Mucosa of descending colon (tissue), 3 donors: ENCODE results near the gene CALCR. TPM values are rescaled to one million over a fixed set of nuclear protein-coding genes. Genes with fewer than 3 reads are reported as not detected.
"Not testable (repeated sequence)": the region's sequence is repeated elsewhere in the genome, so short reads cannot be mapped to it uniquely, and the experiment has no call there.

Source experiments
- ATAC-seq: fragments of 200-7000 bp; cut with Tn5 transposase; one replicate; pipeline ENCODE4 v1.9.1; 2020; ENCODE audit warnings: mild to moderate bottlenecking, moderate library complexity
- DNase-seq, 3 donors: peaks; one replicate each; pipeline ENCODE4 v3.0.0-alpha.2; 2020
- H3K36me3 ChIP-seq: fragments of 200-600 bp; one replicate; pipeline ENCODE4 v1.8.0; 2021; ENCODE audit warnings: low read depth, mild to moderate bottlenecking
- H3K4me1 ChIP-seq: fragments of 200-600 bp; one replicate; pipeline ENCODE4 v1.8.0; 2021; ENCODE audit warnings: low read depth, mild to moderate bottlenecking
- H3K4me3 ChIP-seq: fragments of 200-600 bp; one replicate; pipeline ENCODE4 v1.8.0; 2021; ENCODE audit warnings: mild to moderate bottlenecking
- H3K9me3 ChIP-seq: fragments of 200-600 bp; one replicate; pipeline ENCODE4 v1.8.0; 2021; ENCODE audit warnings: mild to moderate bottlenecking
- intact Hi-C, 2 donors: fragments of 100-400 bp; cut with DNase I in 1 of 2; cut with micrococcal nuclease in 1 of 2; formaldehyde crosslinking; loops; one replicate each; pipeline versions ENCODE4 v1.11.0 to v1.11.1; 2022; cut with DNase I, micrococcal nuclease
- total RNA-seq, 3 donors: library from RNA; stranded (reverse); fragmentation: NEBNext Ultra II Directional in 2 of 3; extraction: Animal tissue kit (Norgen Biotek cat#: 25700) in 2 of 3; gene quantifications; one replicate each; pipeline versions ENCODE4 v1.2.1 to v1.2.4, GENCODE V29; 2021 to 2023
- TF ChIP-seq, protein P1 (sequence below): fragments of 200-600 bp; IDR thresholded peaks from one replicate; pipeline ENCODE4 v1.8.0; 2022; ENCODE audit warnings: antibody characterized with exemption, mild to moderate bottlenecking
- donor health status: DM: no; HTN: no; CAD: no; lungs with moderate emphysema.
- donor health status: DM: no; HTN: no; CAD: no.
- donor health status: DM: no; HTN: yes; CAD: no.

The CALCR gene
- total RNA-seq, 3 donors from 2014 or later: not detected

GRCh38 chr7:93601363-93601762 is 26.8 kb upstream of the CALCR start:
- no peak overlapping the region for H3K4me3 ChIP-seq
- H3K9me3 ChIP-seq: no peaks in the 10 kb centered on the region
- TF ChIP-seq, protein P1, sequence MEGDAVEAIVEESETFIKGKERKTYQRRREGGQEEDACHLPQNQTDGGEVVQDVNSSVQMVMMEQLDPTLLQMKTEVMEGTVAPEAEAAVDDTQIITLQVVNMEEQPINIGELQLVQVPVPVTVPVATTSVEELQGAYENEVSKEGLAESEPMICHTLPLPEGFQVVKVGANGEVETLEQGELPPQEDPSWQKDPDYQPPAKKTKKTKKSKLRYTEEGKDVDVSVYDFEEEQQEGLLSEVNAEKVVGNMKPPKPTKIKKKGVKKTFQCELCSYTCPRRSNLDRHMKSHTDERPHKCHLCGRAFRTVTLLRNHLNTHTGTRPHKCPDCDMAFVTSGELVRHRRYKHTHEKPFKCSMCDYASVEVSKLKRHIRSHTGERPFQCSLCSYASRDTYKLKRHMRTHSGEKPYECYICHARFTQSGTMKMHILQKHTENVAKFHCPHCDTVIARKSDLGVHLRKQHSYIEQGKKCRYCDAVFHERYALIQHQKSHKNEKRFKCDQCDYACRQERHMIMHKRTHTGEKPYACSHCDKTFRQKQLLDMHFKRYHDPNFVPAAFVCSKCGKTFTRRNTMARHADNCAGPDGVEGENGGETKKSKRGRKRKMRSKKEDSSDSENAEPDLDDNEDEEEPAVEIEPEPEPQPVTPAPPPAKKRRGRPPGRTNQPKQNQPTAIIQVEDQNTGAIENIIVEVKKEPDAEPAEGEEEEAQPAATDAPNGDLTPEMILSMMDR: no peak
- DNase-seq (no peak), ATAC-seq (no peak)
- no peaks in the 10 kb centered on the region for H3K4me1 ChIP-seq
- no peaks in the 10 kb centered on the region for H3K36me3 ChIP-seq
- intact Hi-C loops: no loop called here

DNA sequence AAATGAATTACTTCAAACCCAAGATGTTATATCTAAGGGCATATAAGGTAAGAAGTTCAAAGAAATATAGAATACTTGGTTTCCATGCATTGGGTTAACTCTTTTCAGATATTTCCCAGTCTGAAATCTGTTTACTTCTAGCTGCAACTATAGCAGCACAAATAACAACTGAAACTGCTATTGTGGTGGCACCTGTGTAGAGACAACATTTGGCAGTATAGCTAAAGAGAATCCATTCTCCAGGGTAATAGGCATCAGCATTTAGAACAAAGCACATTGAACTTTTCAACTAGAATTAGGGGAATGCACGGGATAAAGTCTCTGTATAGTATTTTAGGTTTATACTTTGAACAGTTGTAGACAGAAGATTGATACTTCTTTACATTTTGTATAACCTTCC is 19.7 kb upstream of the CALCR start:
- H3K4me1 ChIP-seq: no peaks in the 10 kb centered on the region
- DNase-seq (no peak), ATAC-seq (no peak)
- TF ChIP-seq, protein P1: no peak
- intact Hi-C loops: no loop called here
- no peaks in the 10 kb centered on the region for H3K9me3 ChIP-seq
- H3K36me3 ChIP-seq: no peaks in the 10 kb centered on the region
- H3K4me3 ChIP-seq: no peak overlapping the region

GRCh38 chr7:93592588-93593266 is 18.2 kb upstream of the CALCR start:
- DNase-seq (no peak), ATAC-seq (no peak)
- TF ChIP-seq, protein P1: no peak
- Histone ChIP-seq H3K36me3 (no peaks in the 10 kb centered on the region), H3K4me1 (no peaks in the 10 kb centered on the region), H3K4me3 (no peak overlapping the region), H3K9me3 (no peaks in the 10 kb centered on the region)
- intact Hi-C loops: no loop called here

DNA sequence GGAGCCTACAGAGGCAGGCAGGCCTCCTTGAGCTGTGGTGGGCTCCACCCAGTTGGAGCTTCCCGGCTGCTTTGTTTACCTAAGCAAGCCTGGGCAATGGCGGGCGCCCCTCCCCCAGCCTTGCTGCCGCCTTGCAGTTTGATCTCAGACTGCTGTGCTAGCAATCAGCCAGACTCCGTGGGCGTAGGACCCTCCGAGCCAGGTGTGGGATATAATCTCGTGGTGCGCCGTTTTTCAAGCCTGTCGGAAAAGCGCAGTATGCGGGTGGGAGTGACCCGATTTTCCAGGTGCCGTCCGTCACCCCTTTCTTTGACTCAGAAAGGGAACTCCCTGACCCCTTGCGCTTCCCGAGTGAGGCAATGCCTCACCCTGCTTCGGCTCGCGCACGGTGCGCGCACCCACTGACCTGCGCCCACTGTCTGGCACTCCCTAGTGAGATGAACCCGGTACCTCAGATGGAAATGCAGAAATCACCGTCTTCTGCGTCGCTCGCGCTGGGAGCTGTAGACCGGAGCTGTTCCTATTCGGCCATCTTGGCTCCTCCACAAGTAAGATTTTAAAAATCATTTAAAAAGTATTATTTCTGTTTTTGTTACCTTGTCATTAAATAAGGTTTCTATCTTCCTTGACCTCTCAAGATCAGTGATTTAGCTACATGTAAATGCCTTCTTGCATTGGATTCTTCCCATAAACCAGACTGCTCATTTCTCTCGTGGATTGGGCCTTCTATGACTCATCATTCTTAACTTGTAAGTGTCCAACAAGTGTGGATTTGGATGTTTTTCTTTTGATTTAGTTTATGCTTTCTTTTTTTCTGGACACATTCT is 16.9 kb upstream of the CALCR start:
- H3K9me3 ChIP-seq, H3K4me3 ChIP-seq, ATAC-seq, DNase-seq, intact Hi-C loops, H3K4me1 ChIP-seq, H3K36me3 ChIP-seq: not testable (repeated sequence)

DNA sequence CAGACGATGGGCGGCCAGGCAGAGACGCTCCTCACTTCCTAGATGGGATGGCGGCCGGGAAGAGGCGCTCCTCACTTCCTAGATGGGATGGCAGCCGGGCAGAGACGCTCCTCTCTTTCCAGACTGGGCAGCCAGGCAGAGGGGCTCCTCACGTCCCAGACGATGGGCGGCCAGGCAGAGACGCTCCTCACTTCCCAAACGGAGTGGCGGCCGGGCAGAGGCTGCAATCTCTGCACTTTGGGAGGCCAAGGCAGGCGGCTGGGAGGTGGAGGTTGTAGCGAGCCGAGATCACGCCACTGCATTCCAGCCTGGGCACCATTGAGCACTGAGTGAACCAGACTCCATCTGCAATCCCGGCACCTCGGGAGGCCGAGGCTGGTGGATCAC is 11.9 kb upstream of the CALCR start:
- not testable (repeated sequence) for H3K9me3 ChIP-seq, ATAC-seq

GRCh38 chr7:93585694-93586478 is 11.4 kb upstream of the CALCR start:
- H3K9me3 ChIP-seq, intact Hi-C loops, H3K4me1 ChIP-seq, ATAC-seq, H3K4me3 ChIP-seq, DNase-seq, H3K36me3 ChIP-seq: not testable (repeated sequence)

More for the DNA sequence above, 11.9 kb upstream of the CALCR start:
- DNase-seq, H3K4me1 ChIP-seq, H3K4me3 ChIP-seq, intact Hi-C loops, H3K36me3 ChIP-seq: not testable (repeated sequence)

- no peak overlapping the region for H3K4me3 ChIP-seq
- ATAC-seq (no peak), DNase-seq (no peak)
- H3K9me3 ChIP-seq: no peaks in the 10 kb centered on the region
- intact Hi-C loops: no loop called here
- TF ChIP-seq, protein P1: no peak
- H3K36me3 ChIP-seq: no peaks in the 10 kb centered on the region
- H3K4me1 ChIP-seq: peaks cover 6% of the 10 kb centered on the region
These were observed 4.9 kb upstream of the CALCR start for GRCh38 chr7:93579431-93579830.
